B cell (primary cell): Measurements from ENCODE around the gene CASP5.

Experiments used
- EZH2 ChIP-seq: IDR thresholded peaks from 2 replicates; pipeline ENCODE4 v1.6.1; 2012; ENCODE audit warnings: borderline replicate concordance, low read depth, mild to moderate bottlenecking, moderate library complexity, low read length; ENCODE audit not compliant: insufficient read depth, poor library complexity, severe bottlenecking
- TF ChIP-seq, protein P1 (sequence below): fragments of 200-600 bp; IDR thresholded peaks from one replicate; pipeline ENCODE4 v1.8.0; 2022; ENCODE audit warnings: antibody characterized with exemption, mild to moderate bottlenecking

DNA sequence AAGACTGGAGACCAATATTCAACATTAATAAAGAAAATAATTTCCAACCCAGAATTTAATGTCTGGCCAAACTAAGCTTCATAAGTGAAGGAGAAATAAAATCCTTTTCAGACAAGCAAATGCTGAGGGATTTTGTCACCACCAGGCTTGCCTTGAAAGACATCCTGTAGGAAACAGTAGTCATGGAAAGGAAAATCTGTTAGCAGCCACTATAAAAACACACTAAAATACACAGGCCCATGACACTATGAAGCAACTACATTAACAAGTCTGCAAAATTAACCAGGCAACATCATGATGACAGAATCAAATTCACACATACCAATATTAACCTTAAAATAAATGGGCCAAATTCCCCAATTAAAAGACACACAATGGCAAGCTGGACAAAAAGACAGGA is 52.2 kb downstream of the CASP5 start:
- TF ChIP-seq, protein P1, sequence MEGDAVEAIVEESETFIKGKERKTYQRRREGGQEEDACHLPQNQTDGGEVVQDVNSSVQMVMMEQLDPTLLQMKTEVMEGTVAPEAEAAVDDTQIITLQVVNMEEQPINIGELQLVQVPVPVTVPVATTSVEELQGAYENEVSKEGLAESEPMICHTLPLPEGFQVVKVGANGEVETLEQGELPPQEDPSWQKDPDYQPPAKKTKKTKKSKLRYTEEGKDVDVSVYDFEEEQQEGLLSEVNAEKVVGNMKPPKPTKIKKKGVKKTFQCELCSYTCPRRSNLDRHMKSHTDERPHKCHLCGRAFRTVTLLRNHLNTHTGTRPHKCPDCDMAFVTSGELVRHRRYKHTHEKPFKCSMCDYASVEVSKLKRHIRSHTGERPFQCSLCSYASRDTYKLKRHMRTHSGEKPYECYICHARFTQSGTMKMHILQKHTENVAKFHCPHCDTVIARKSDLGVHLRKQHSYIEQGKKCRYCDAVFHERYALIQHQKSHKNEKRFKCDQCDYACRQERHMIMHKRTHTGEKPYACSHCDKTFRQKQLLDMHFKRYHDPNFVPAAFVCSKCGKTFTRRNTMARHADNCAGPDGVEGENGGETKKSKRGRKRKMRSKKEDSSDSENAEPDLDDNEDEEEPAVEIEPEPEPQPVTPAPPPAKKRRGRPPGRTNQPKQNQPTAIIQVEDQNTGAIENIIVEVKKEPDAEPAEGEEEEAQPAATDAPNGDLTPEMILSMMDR = no peak
- TF ChIP-seq EZH2 = no peak
